ENCODE results near the gene ATP5F1D.

The ATP5F1D gene

GRCh38 chr19:1251330-1252220, 10.0 kb downstream of the ATP5F1D start:
- TF ChIP-seq CTCF (IDR thresholded peaks at IDR 0.05; ENCODE audit: low read depth, low read length) = no peak

GRCh38 chr19:1252221-1252820, 10.8 kb downstream of the ATP5F1D start:
- TF ChIP-seq CTCF (IDR thresholded peaks at IDR 0.05; ENCODE audit: low read depth, low read length) = no peak
- H3K4me3 ChIP-seq (ENCODE audit: low read depth, low read length) = peak overlapping the region; percentile 89

More at GRCh38 chr19:1251330-1252220, 10.0 kb downstream of the ATP5F1D start:
- peak overlapping the region; percentile 89 for H3K4me3 ChIP-seq (ENCODE audit: low read depth, low read length)

DNA sequence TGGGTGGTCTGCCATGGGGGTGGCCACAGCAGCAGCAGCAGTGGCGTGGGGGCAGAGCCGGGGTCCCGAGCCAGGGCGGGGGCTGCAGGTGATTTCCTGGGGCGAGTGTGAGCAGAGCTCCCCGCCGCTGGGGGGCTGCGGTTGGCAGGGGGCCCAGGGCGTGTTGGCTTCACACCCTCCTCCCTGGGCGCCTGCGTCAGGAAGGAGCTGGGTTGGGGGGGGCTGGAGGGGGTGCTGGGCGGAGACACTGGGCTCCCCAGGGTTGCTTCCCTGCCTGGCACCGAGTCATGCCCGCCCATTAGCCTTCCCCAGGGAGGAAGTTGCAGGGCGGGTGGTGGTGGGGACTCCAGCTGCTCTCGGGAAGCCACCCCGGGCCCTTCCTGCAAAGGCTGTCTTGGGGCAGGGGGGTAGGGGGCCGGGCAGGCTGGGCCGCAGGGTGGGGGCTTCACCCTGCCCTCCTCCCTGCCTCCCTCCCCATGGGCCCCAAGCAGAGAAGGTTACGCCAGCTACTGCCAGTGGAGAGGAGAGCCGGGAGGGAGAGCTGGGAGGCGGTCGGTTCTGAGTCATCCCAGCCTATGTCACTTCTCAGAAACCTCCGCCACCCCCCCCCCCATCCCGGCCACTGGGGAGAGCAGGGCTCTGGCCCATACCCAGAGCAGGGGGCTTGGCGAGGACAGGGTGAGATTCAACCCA, 11.4 kb downstream of the ATP5F1D start:
- peak overlapping the region; percentile 89 for H3K4me3 ChIP-seq (ENCODE audit: low read depth, low read length)
- no peak for TF ChIP-seq CTCF (IDR thresholded peaks at IDR 0.05; ENCODE audit: low read depth, low read length)

DNA sequence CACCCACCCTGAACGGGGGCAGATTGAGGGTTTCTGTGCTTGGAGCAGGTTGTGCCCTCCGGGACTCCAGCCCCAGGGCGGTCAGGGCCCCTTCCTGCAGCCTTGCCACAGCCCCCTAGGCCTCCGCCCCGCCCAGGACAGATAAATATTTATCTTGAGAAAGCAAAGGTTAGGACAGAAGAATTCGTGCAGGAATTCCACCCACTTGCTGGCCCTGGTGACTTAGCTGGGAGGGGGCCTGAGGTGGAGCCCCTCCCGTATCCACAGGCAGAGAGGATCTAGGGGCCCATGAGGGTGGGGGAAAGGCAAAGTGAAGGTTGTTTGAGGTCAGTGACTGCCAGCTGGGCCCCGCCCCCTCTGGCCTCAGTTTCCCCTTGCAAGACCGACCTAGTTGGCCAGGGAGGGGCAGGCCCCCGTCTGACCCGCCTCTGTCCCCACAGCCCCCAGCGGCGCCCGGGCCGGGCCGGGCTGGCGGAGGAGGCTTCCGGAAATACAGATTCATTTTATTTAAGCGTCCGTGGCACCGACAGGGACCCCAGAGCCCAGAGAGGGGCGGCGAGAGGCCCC, 12.0 kb downstream of the ATP5F1D start:
- TF ChIP-seq CTCF (IDR thresholded peaks at IDR 0.05; ENCODE audit: low read depth, low read length) = no peak
- H3K4me3 ChIP-seq (ENCODE audit: low read depth, low read length) = peak overlapping the region; percentile 89

- H3K4me3 ChIP-seq (ENCODE audit: low read depth, low read length) = peak overlapping the region; percentile 89
- no peak for TF ChIP-seq CTCF (IDR thresholded peaks at IDR 0.05; ENCODE audit: low read depth, low read length)
Observed at GRCh38 chr19:1254081-1254527, 12.6 kb downstream of the ATP5F1D start.

DNA sequence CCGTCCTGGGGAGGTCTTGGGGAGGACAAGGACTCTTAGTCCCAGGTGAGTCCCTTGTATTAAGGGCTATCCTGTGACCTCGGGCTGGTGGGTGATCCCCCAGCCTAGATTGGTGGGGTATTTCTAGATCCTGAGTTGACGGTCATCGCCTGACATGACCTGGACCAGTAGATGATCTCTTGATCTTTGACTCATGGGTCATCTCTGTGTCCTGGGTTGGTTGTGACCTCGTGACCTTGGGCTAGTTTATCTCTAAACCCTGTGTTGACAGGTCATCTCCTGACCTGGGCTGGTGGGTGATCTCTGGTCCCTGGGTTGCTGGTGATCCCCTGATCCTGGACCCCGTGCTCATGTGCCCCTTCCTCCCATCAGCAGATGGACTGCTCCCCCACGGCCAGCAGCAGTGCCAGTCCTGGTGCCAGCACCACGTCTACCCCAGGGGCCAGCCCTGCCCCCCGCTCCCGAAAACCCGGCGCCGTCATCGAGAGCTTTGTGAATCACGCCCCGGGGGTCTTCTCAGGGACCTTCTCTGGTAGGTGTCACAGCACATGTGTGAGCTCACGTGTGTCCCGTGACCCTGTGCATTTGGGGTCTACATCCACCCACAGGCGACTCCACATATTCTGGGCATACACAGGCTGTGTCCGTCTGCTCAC, 13.1 kb downstream of the ATP5F1D start:
- no peak overlapping the region for H3K4me3 ChIP-seq (ENCODE audit: low read depth, low read length)
- TF ChIP-seq CTCF (IDR thresholded peaks at IDR 0.05; ENCODE audit: low read depth, low read length) = no peak

All from WI38 (cell line).